H1 (cell line): Measurements from ENCODE around the gene DMRT1. TPM values are rescaled to one million over a fixed set of nuclear protein-coding genes. Genes with fewer than 3 reads are reported as not detected.

Experiments used
- CTCF ChIA-PET: fragments of 300-600 bp; sonication (Branson Sonifier 250); formaldehyde crosslinking; loops from one replicate; lab custom pipeline; 2021; ENCODE audit not compliant: partially characterized antibody; lab: Charles Lee
- POLR2A ChIA-PET: fragments of 300-600 bp; sonication (Branson Sonifier 250); formaldehyde crosslinking; loops from one replicate; lab custom pipeline; 2021; ENCODE audit warnings: inconsistent platforms; ENCODE audit not compliant: partially characterized antibody; lab: Charles Lee
- DNase-seq, 2 experiments: peaks; one replicate each; pipeline versions ENCODE4 v3.0.0 to v3.0.0-alpha.2; 2010 to 2022; ENCODE audit warnings: low spot score in 2 of 2, low read depth in 1 of 2, mixed read lengths in 1 of 2
- FAIRE-seq: peaks from 2 replicates; lab custom pipeline; 2011; peaks lifted over from hg19 to GRCh38; lab: Jason Lieb, UNC
- H2AFZ ChIP-seq: 2 replicates; pipeline ENCODE4 v1.8.1; 2012; ENCODE audit warnings: low read length, inconsistent platforms
- H2AK5ac ChIP-seq: 2 replicates; pipeline ENCODE4 v1.6.1; 2013; ENCODE audit warnings: low read depth, low read length
- H2BK120ac ChIP-seq: replicated peaks from 2 replicates; pipeline ENCODE3; 2013; ENCODE audit warnings: low read depth, low read length, inconsistent platforms
- H2BK12ac ChIP-seq: 2 replicates; pipeline ENCODE4 v1.6.1; 2013; ENCODE audit warnings: low read depth, low read length
- H2BK15ac ChIP-seq: 2 replicates; pipeline ENCODE4 v1.6.1; 2013; ENCODE audit warnings: low read length
- H2BK20ac ChIP-seq: 2 replicates; pipeline ENCODE4 v1.6.1; 2013; ENCODE audit warnings: low read length
- H2BK5ac ChIP-seq: 2 replicates; pipeline ENCODE4 v1.6.1; 2013; ENCODE audit warnings: low read depth, low read length
- H3K14ac ChIP-seq: 2 replicates; pipeline ENCODE4 v1.6.1; 2013; ENCODE audit warnings: inconsistent platforms; ENCODE audit not compliant: insufficient read length
- H3K18ac ChIP-seq: 2 replicates; pipeline ENCODE4 v1.6.1; 2013; ENCODE audit warnings: low read length; ENCODE audit errors: extremely low read depth
- H3K23ac ChIP-seq: 2 replicates; pipeline ENCODE4 v1.6.1; 2013; ENCODE audit warnings: inconsistent platforms; ENCODE audit not compliant: insufficient read length
- H3K23me2 ChIP-seq: 2 replicates; pipeline ENCODE4 v1.6.1; 2013; ENCODE audit warnings: low read depth, low read length
- H3K27ac ChIP-seq: 2 replicates; pipeline ENCODE4 v1.6.1; 2011; ENCODE audit warnings: low read depth, low read length, inconsistent platforms
- H3K27me3 ChIP-seq, 4 experiments: replicated peaks in 1 of 4; 1 replicate in 1 of 4; 2 replicates in 3 of 4; pipeline versions ENCODE4 v1.6.1 to v1.8.1; 2011 to 2013; ENCODE audit warnings: low read length in 3 of 4, mild to moderate bottlenecking in 3 of 4, inconsistent platforms in 2 of 4, mixed read lengths in 2 of 4, moderate library complexity in 1 of 4; ENCODE audit not compliant: control insufficient read depth in 3 of 4, insufficient read depth in 3 of 4; ENCODE audit errors: extremely low read depth in 1 of 4
- H3K36me3 ChIP-seq, 4 experiments: 2 replicates each; pipeline versions ENCODE4 v1.6.1 to v1.8.1; 2011 to 2013; ENCODE audit warnings: mild to moderate bottlenecking in 4 of 4, low read length in 3 of 4, moderate library complexity in 2 of 4, control low read depth in 1 of 4, inconsistent platforms in 1 of 4; ENCODE audit not compliant: insufficient read depth in 4 of 4, control insufficient read depth in 2 of 4
- H3K4ac ChIP-seq: replicated peaks from 2 replicates; pipeline ENCODE3; 2013; ENCODE audit warnings: low read length, low read depth, mixed read lengths, inconsistent platforms; ENCODE audit not compliant: insufficient read length
- H3K4me1 ChIP-seq, 4 experiments: replicated peaks in 1 of 4; 1 replicate in 1 of 4; 2 replicates in 3 of 4; pipeline versions ENCODE4 v1.6.1 to v1.8.1; 2011 to 2013; ENCODE audit warnings: low read length in 3 of 4, inconsistent platforms in 2 of 4, mixed read lengths in 1 of 4; ENCODE audit not compliant: insufficient read depth in 4 of 4, control insufficient read depth in 3 of 4
- H3K4me2 ChIP-seq, 2 experiments: 2 replicates each; pipeline versions ENCODE4 v1.6.1 to v1.8.1; 2011 to 2013; ENCODE audit warnings: low read depth in 2 of 2, low read length in 2 of 2, control low read depth in 1 of 2, inconsistent platforms in 1 of 2, mild to moderate bottlenecking in 1 of 2; ENCODE audit not compliant: insufficient read depth in 1 of 2
- H3K4me3 ChIP-seq, 4 experiments: fragments of 200-600, 300-600 bp in 1 of 4; sonication (generic), shearing (Covaris generic), sonication (Bioruptor Twin) in 1 of 4; 2 replicates each; pipeline versions ENCODE4 v1.5.1 to v1.8.1; 2011 to 2016; ENCODE audit warnings: low read length in 4 of 4, low read depth in 3 of 4, control low read depth in 2 of 4, inconsistent platforms in 2 of 4, mild to moderate bottlenecking in 2 of 4, mixed read lengths in 1 of 4, moderate library complexity in 1 of 4; ENCODE audit not compliant: insufficient read depth in 2 of 4; ENCODE audit errors: extremely low read depth in 1 of 4
- H3K56ac ChIP-seq: replicated peaks from 2 replicates; pipeline ENCODE3; 2013; ENCODE audit warnings: low read depth, mild to moderate bottlenecking, mixed read lengths, low read length, inconsistent platforms; ENCODE audit not compliant: insufficient read length
- H3K79me1 ChIP-seq: 2 replicates; pipeline ENCODE4 v1.6.1; 2013; ENCODE audit warnings: low read depth, low read length, control low read depth
- H3K79me2 ChIP-seq, 2 experiments: 2 replicates each; pipeline versions ENCODE4 v1.6.1 to v1.8.1; 2012 to 2013; ENCODE audit warnings: low read length in 2 of 2, mild to moderate bottlenecking in 2 of 2, inconsistent platforms in 1 of 2; ENCODE audit not compliant: insufficient read depth in 2 of 2, control insufficient read depth in 1 of 2
- H3K9ac ChIP-seq, 4 experiments: replicated peaks in 1 of 4; 1 replicate in 1 of 4; 2 replicates in 3 of 4; pipeline versions ENCODE4 v1.6.1 to v1.8.1; 2011 to 2013; ENCODE audit warnings: low read depth in 3 of 4, low read length in 3 of 4, control low read depth in 2 of 4, mild to moderate bottlenecking in 2 of 4, moderate library complexity in 2 of 4, inconsistent platforms in 1 of 4; ENCODE audit errors: extremely low read depth in 1 of 4
- H3K9me3 ChIP-seq, 2 experiments: 2 replicates each; pipeline versions ENCODE4 v1.6.1 to v1.8.1; 2012 to 2013; ENCODE audit warnings: mild to moderate bottlenecking in 2 of 2, moderate library complexity in 2 of 2, control low read depth in 1 of 2, inconsistent platforms in 1 of 2, low read depth in 1 of 2, low read length in 1 of 2, mixed read lengths in 1 of 2; ENCODE audit not compliant: insufficient read depth in 2 of 2
- H4K20me1 ChIP-seq, 2 experiments: replicated peaks in 1 of 2; 2 replicates each; pipeline versions ENCODE3 to v1.8.1; 2011 to 2013; ENCODE audit warnings: inconsistent platforms in 2 of 2, low read length in 2 of 2, mild to moderate bottlenecking in 1 of 2; ENCODE audit not compliant: insufficient read depth in 2 of 2, control insufficient read depth in 1 of 2
- H4K5ac ChIP-seq: 2 replicates; pipeline ENCODE4 v1.6.1; 2013; ENCODE audit warnings: low read length, low read depth, mixed read lengths, inconsistent platforms; ENCODE audit not compliant: insufficient read length
- H4K8ac ChIP-seq: 2 replicates; pipeline ENCODE4 v1.8.0; 2013; ENCODE audit warnings: mild to moderate bottlenecking, moderate library complexity, low read length, inconsistent platforms; ENCODE audit not compliant: insufficient read depth; ENCODE audit errors: extremely low read depth
- H4K91ac ChIP-seq: replicated peaks from 2 replicates; pipeline ENCODE3; 2013; ENCODE audit warnings: low read length, mixed read lengths, inconsistent platforms; ENCODE audit not compliant: insufficient read length
- CBX8 ChIP-seq: fragments of 300-800, 300-1000 bp; sonication (generic); IDR thresholded peaks from 2 replicates; pipeline ENCODE4 v1.7.1; 2016; ENCODE audit warnings: low read depth, low read length, borderline replicate concordance
- JUND ChIP-seq: IDR thresholded peaks from 2 replicates; pipeline ENCODE4 v1.6.1; 2011; ENCODE audit warnings: mild to moderate bottlenecking, improper control_type of control experiment, low read length
- RXRA ChIP-seq: IDR thresholded peaks from 2 replicates; pipeline ENCODE4 v1.6.1; 2011; ENCODE audit warnings: low read depth, mild to moderate bottlenecking, low read length, moderate library complexity; ENCODE audit not compliant: insufficient read depth
- WGBS, 2 experiments: shearing (Covaris generic) in 1 of 2; methylation state at CpG; one replicate each; pipeline versions ENCODE4 v1.1.6 to v1.1.7; 2013 to 2015; ENCODE audit warnings: low lambda C conversion rate in 2 of 2, mixed read lengths in 2 of 2, inconsistent platforms in 1 of 2, low coverage in 1 of 2, missing lambda C conversion rate in 1 of 2; ENCODE audit not compliant: insufficient replicate concordance in 2 of 2, insufficient coverage in 1 of 2, insufficient read length in 1 of 2; ENCODE audit errors: extremely low coverage in 1 of 2, missing lambda C conversion rate in 1 of 2; 5-methylcytosine and 5-hydroxymethylcytosine counted together
- polyA plus RNA-seq, 7 experiments: library from polyadenylated mRNA; depleted of rRNA in 3 of 7; stranded (reverse) in 5 of 7; unstranded in 2 of 7; fragments of >200 nt in 5 of 7; fragments of 200-250 nt in 2 of 7; gene quantifications; 1 replicate in 5 of 7; 2 replicates in 1 of 7; 4 replicates in 1 of 7; pipeline versions ENCODE4 v1.2.1 to v1.2.3, GENCODE V29; 2011 to 2013; ENCODE audit warnings: missing spikeins in 2 of 7, mixed read lengths in 2 of 7
- total RNA-seq: library from RNA; stranded (reverse); fragmentation: NEBNext Ultra II Directional; extraction: Animal tissue kit (Norgen Biotek cat#: 25700); gene quantifications from 2 replicates; pipeline ENCODE4 v1.2.1, GENCODE V29; 2021
- TF ChIP-seq, protein P1 (sequence below): IDR thresholded peaks from 2 replicates; pipeline ENCODE4 v1.6.1; 2011; ENCODE audit warnings: low read length, improper control_type of control experiment
- TF ChIP-seq, protein P2 (sequence below): IDR thresholded peaks from 2 replicates; pipeline ENCODE4 v1.6.1; 2012; ENCODE audit warnings: low read length, inconsistent platforms

The DMRT1 gene
- total and polyA plus RNA-seq, 2 of the 8 experiments (the other 6 are each of a cell fraction or from before 2014, with no cell fraction given), result 0.15 TPM; not detected in 1

DNA sequence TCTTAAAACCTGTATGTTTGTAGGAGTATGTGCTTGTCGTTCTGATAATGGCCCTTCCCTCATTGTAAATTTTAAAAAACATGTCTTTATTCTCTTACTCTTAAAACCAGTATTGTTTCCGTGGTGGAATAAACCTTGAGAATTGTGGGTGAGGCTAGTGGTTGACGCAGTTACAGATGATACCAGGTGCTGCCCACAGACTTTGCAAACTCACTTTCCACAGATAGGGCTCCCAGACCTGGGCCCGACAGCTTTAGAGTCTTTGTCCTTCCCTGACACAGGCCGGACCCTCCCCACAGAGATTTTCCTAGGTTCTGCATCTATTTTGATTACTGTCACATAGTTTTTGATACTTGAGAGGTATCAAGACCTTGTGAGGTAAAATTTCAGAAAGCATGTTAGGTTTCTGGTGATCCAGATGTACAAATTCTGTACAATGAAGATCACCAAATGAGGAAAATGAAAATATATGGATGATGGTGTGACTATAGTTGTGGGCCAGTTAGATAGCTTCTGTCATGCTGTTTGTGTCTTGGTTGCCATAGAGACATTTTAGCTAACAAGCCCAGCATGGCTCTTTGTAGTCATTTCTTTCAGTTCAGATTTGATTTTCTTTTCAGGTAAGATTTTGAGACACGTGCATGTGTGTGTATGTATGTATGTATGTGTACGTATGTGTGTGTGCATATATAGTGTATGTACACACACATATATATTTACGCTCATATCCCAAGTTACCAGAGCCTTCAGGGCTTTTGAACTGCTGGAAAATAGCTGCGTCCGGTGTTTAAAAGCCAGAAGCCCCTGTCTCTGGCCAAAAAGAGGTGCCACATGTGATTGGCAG lies 33.8 kb downstream of the DMRT1 start:
- Histone ChIP-seq H2AK5ac (no peak overlapping the region), H3K4me2 (no peak overlapping the region), H3K56ac (no peak overlapping the region), H4K5ac (no peak overlapping the region), H3K27me3 (no peaks in the 10 kb centered on the region; a peak in 1 of 7 replicates), H3K36me3 (no peaks in the 10 kb centered on the region), H2BK120ac (no peak overlapping the region), H2BK15ac (no peak overlapping the region), H3K4me3 (no peak overlapping the region), H3K18ac (no peak overlapping the region), H4K8ac (no peak overlapping the region), H3K27ac (no peak overlapping the region), H3K4ac (no peak overlapping the region), H2BK5ac (no peak overlapping the region), H4K20me1 (no peaks in the 10 kb centered on the region), H3K79me2 (no peaks in the 10 kb centered on the region), H3K23ac (no peak overlapping the region), H2BK20ac (no peak overlapping the region), H2AFZ (no peak overlapping the region), H3K4me1 (no peaks in the 10 kb centered on the region), H3K79me1 (no peaks in the 10 kb centered on the region), H3K9ac (no peak overlapping the region), H3K14ac (no peak overlapping the region), H2BK12ac (no peak overlapping the region), H4K91ac (no peak overlapping the region), H3K23me2 (no peaks in the 10 kb centered on the region), H3K9me3 (no peaks in the 10 kb centered on the region)
- DNase-seq (no peak), FAIRE-seq (no peak)
- CTCF ChIA-PET, result interaction anchor here (0.5 to 7.9 kb wide), 5 partner anchors 10 to 180 kb away, joined by 4 to 51 read pairs (median 6); no protein-coding TSS in a partner anchor
- 71% methylated on average over 10 of the region's 10 CpGs; no CpG with 5 or more reads in 1 of the 2 experiments for WGBS, 2 experiments
- POLR2A ChIA-PET, result no interaction called here
- TF ChIP-seq, protein P1, sequence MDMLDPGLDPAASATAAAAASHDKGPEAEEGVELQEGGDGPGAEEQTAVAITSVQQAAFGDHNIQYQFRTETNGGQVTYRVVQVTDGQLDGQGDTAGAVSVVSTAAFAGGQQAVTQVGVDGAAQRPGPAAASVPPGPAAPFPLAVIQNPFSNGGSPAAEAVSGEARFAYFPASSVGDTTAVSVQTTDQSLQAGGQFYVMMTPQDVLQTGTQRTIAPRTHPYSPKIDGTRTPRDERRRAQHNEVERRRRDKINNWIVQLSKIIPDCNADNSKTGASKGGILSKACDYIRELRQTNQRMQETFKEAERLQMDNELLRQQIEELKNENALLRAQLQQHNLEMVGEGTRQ, result no peak
- TF ChIP-seq, protein P2, sequence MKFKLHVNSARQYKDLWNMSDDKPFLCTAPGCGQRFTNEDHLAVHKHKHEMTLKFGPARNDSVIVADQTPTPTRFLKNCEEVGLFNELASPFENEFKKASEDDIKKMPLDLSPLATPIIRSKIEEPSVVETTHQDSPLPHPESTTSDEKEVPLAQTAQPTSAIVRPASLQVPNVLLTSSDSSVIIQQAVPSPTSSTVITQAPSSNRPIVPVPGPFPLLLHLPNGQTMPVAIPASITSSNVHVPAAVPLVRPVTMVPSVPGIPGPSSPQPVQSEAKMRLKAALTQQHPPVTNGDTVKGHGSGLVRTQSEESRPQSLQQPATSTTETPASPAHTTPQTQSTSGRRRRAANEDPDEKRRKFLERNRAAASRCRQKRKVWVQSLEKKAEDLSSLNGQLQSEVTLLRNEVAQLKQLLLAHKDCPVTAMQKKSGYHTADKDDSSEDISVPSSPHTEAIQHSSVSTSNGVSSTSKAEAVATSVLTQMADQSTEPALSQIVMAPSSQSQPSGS, result no peak
- TF ChIP-seq RXRA (no peak), CBX8 (no peak), JUND (no peak)
